ENCODE results near the gene KAT14. TPM values are rescaled to one million over a fixed set of nuclear protein-coding genes. Genes with fewer than 3 reads are reported as not detected.

KAT14 gene
- polyA plus RNA-seq, 2 of the 4 experiments (the other 2 are of a cell fraction): 12.1 to 18.8 TPM

DNA sequence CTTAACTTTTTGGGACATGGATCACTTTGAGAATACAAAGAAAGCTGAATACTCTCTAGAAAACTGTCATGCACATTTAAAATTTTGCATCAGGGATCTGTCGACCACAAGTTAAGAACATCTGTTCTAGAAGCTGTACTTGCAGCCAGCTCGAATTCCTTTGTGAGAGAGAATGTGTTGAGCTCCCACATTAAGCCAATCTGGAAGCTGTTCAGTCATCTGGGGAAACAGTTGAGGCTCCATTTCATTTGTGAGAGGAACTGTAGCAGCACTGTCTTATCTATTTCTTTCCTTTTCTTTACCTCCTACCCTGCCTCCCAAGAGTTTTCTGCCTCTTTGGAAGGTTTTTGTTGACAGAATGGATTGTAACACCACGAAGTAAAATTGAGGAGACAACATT lies 50.8 kb downstream of the KAT14 start:
- ATAC-seq: no peak
- H3K9me3 ChIP-seq: no peaks in the 10 kb centered on the region
- WGBS (ENCODE audit: missing lambda C conversion rate): 15% methylated on average over 3 of the region's 3 CpGs
- DNase-seq (ENCODE audit: low read depth in 1 of 2, low spot score in 1 of 2): no peak
- no peak for FAIRE-seq
- H3K4me2 ChIP-seq: no peak overlapping the region
- TF ChIP-seq HEYL (CRISPR knock-in tag; IDR thresholded peaks at IDR 0.05) (no peak), POLR2A (IDR thresholded peaks at IDR 0.05; ENCODE audit: low read length) (no peak), CHD2 (IDR thresholded peaks at IDR 0.05; ENCODE audit: low read length, partially characterized antibody) (no peak), RCOR1 (IDR thresholded peaks at IDR 0.05; ENCODE audit: low read depth, low read length) (no peak), KDM5A (IDR thresholded peaks at IDR 0.05) (no peak), RARB (CRISPR knock-in tag; IDR thresholded peaks at IDR 0.05) (no peak), CBX8 (IDR thresholded peaks at IDR 0.05) (no peak), RAD21 (conservative IDR thresholded peaks at IDR 0.05 in 1 of 2, IDR thresholded peaks at IDR 0.05 in 1 of 2) (no peak), EP300 (IDR thresholded peaks at IDR 0.05) (no peak), BHLHE40 (IDR thresholded peaks at IDR 0.05; ENCODE audit: low read depth, low read length) (no peak), ESRRA (IDR thresholded peaks at IDR 0.05; ENCODE audit: borderline replicate concordance, low read length) (no peak), CBX2 (IDR thresholded peaks at IDR 0.05; ENCODE audit: borderline replicate concordance, low read depth) (no peak), CEBPB (IDR thresholded peaks at IDR 0.05) (no peak), JUNB (IDR thresholded peaks at IDR 0.05) (no peak), CHD4 (IDR thresholded peaks at IDR 0.05; ENCODE audit: borderline replicate concordance) (no peak), KDM1A (IDR thresholded peaks at IDR 0.05; ENCODE audit: low read depth) (no peak)
- TF ChIP-seq, protein P1, sequence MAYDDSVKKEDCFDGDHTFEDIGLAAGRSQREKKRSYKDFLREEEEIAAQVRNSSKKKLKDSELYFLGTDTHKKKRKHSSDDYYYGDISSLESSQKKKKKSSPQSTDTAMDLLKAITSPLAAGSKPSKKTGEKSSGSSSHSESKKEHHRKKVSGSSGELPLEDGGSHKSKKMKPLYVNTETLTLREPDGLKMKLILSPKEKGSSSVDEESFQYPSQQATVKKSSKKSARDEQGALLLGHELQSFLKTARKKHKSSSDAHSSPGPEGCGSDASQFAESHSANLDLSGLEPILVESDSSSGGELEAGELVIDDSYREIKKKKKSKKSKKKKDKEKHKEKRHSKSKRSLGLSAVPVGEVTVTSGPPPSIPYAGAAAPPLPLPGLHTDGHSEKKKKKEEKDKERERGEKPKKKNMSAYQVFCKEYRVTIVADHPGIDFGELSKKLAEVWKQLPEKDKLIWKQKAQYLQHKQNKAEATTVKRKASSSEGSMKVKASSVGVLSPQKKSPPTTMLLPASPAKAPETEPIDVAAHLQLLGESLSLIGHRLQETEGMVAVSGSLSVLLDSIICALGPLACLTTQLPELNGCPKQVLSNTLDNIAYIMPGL (CRISPR knock-in tag; IDR thresholded peaks at IDR 0.05; ENCODE audit: borderline replicate concordance): no peak
- TF ChIP-seq, protein P2, sequence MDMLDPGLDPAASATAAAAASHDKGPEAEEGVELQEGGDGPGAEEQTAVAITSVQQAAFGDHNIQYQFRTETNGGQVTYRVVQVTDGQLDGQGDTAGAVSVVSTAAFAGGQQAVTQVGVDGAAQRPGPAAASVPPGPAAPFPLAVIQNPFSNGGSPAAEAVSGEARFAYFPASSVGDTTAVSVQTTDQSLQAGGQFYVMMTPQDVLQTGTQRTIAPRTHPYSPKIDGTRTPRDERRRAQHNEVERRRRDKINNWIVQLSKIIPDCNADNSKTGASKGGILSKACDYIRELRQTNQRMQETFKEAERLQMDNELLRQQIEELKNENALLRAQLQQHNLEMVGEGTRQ (IDR thresholded peaks at IDR 0.05): no peak
- TF ChIP-seq, protein P3, sequence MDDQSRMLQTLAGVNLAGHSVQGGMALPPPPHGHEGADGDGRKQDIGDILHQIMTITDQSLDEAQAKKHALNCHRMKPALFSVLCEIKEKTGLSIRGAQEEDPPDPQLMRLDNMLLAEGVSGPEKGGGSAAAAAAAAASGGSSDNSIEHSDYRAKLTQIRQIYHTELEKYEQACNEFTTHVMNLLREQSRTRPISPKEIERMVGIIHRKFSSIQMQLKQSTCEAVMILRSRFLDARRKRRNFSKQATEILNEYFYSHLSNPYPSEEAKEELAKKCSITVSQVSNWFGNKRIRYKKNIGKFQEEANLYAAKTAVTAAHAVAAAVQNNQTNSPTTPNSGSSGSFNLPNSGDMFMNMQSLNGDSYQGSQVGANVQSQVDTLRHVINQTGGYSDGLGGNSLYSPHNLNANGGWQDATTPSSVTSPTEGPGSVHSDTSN (IDR thresholded peaks at IDR 0.05): no peak
- TF ChIP-seq, protein P4, sequence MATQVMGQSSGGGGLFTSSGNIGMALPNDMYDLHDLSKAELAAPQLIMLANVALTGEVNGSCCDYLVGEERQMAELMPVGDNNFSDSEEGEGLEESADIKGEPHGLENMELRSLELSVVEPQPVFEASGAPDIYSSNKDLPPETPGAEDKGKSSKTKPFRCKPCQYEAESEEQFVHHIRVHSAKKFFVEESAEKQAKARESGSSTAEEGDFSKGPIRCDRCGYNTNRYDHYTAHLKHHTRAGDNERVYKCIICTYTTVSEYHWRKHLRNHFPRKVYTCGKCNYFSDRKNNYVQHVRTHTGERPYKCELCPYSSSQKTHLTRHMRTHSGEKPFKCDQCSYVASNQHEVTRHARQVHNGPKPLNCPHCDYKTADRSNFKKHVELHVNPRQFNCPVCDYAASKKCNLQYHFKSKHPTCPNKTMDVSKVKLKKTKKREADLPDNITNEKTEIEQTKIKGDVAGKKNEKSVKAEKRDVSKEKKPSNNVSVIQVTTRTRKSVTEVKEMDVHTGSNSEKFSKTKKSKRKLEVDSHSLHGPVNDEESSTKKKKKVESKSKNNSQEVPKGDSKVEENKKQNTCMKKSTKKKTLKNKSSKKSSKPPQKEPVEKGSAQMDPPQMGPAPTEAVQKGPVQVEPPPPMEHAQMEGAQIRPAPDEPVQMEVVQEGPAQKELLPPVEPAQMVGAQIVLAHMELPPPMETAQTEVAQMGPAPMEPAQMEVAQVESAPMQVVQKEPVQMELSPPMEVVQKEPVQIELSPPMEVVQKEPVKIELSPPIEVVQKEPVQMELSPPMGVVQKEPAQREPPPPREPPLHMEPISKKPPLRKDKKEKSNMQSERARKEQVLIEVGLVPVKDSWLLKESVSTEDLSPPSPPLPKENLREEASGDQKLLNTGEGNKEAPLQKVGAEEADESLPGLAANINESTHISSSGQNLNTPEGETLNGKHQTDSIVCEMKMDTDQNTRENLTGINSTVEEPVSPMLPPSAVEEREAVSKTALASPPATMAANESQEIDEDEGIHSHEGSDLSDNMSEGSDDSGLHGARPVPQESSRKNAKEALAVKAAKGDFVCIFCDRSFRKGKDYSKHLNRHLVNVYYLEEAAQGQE (IDR thresholded peaks at IDR 0.05): no peak
- POLR2A ChIA-PET: no interaction called here
- no peaks in the 10 kb centered on the region for H3K4me1 ChIP-seq
- CTCF ChIA-PET: interaction anchor here (0.6 to 1.4 kb wide), 3 partner anchors 9 to 232 kb away, joined by 3 to 4 read pairs (median 3); no protein-coding TSS in a partner anchor
- H3K27ac ChIP-seq: no peak overlapping the region
- H3K4me3 ChIP-seq: no peak overlapping the region

All from A549 (cell line).